ENCODE measurements around the gene CACNG1. TPM values are rescaled to one million over a fixed set of nuclear protein-coding genes. Genes with fewer than 3 reads are reported as not detected.
"Not testable (repeated sequence)": the region's sequence is repeated elsewhere in the genome, so short reads cannot be mapped to it uniquely, and the experiment has no call there.

Gene CACNG1
- polyA plus RNA-seq, 2 of the 4 experiments (the other 2 are of a cell fraction) = 0.15 TPM; not detected in 1

DNA sequence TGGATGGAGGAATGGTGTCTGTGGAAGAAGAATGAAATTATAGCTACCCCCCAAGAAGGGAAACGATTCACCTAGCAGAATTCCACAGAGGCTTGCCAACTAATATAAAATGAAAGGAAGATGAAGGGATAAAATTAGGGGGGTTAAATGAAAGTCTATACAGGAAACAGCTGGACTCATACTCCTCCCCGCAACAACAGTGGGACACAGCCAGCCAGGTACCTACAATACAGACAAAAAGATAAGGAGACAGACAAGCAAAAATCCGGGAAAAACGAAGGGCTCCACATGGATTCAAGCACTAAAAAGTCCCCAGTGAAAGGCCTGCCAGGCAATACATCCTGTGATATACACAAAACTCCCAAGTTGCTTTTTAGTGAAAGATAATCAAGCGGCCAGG is 47.9 kb downstream of the CACNG1 start:
- no peak overlapping the region for H3K4me2 ChIP-seq
- DNase-seq (ENCODE audit: low read depth in 1 of 2, low spot score in 1 of 2) = no peak
- ChIA-PET CTCF (interaction anchor here (1.0 to 1.3 kb wide), 3 partner anchors 13 to 192 kb away, joined by 3 to 4 read pairs (median 3); no protein-coding TSS in a partner anchor), POLR2A (no interaction called here)
- no peak overlapping the region for H3K4me3 ChIP-seq
- peaks cover 9% of the 10 kb centered on the region for H3K4me1 ChIP-seq
- no peak for TF ChIP-seq GATA3 (IDR thresholded peaks at IDR 0.05; ENCODE audit: borderline replicate concordance)
- no peak for TF ChIP-seq CEBPB (IDR thresholded peaks at IDR 0.05)
- no peak for TF ChIP-seq ZSCAN20 (CRISPR knock-in tag; IDR thresholded peaks at IDR 0.05)
- TF ChIP-seq, protein P1, sequence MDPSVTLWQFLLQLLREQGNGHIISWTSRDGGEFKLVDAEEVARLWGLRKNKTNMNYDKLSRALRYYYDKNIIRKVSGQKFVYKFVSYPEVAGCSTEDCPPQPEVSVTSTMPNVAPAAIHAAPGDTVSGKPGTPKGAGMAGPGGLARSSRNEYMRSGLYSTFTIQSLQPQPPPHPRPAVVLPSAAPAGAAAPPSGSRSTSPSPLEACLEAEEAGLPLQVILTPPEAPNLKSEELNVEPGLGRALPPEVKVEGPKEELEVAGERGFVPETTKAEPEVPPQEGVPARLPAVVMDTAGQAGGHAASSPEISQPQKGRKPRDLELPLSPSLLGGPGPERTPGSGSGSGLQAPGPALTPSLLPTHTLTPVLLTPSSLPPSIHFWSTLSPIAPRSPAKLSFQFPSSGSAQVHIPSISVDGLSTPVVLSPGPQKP (IDR thresholded peaks at IDR 0.05; ENCODE audit: low read depth, low read length) = no peak
- no peak for TF ChIP-seq CBX8 (IDR thresholded peaks at IDR 0.05)
- TF ChIP-seq NPAS2 (CRISPR knock-in tag; IDR thresholded peaks at IDR 0.05; ENCODE audit: borderline replicate concordance) = no peak
- TF ChIP-seq EHMT2 (IDR thresholded peaks at IDR 0.05; ENCODE audit: low read depth) = no peak
- TF ChIP-seq MAFK (IDR thresholded peaks at IDR 0.05; ENCODE audit: partially characterized antibody) = no peak
- no peak for TF ChIP-seq EP300 (IDR thresholded peaks at IDR 0.05)
- no peak for TF ChIP-seq RNF2 (IDR thresholded peaks at IDR 0.05; ENCODE audit: borderline replicate concordance, low read depth)
- no peak for TF ChIP-seq HOXB5 (CRISPR knock-in tag; IDR thresholded peaks at IDR 0.05)
- no peak for TF ChIP-seq HOXA7 (CRISPR knock-in tag; IDR thresholded peaks at IDR 0.05)
- TF ChIP-seq, protein P2, sequence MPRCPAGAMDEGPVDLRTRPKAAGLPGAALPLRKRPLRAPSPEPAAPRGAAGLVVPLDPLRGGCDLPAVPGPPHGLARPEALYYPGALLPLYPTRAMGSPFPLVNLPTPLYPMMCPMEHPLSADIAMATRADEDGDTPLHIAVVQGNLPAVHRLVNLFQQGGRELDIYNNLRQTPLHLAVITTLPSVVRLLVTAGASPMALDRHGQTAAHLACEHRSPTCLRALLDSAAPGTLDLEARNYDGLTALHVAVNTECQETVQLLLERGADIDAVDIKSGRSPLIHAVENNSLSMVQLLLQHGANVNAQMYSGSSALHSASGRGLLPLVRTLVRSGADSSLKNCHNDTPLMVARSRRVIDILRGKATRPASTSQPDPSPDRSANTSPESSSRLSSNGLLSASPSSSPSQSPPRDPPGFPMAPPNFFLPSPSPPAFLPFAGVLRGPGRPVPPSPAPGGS (IDR thresholded peaks at IDR 0.05) = no peak
- no peak overlapping the region for H3K27ac ChIP-seq
- ATAC-seq = no peak
- 87% methylated on average over 5 of the region's 5 CpGs for WGBS (ENCODE audit: missing lambda C conversion rate)
- H3K9me3 ChIP-seq = no peaks in the 10 kb centered on the region
- FAIRE-seq = no peak

DNA sequence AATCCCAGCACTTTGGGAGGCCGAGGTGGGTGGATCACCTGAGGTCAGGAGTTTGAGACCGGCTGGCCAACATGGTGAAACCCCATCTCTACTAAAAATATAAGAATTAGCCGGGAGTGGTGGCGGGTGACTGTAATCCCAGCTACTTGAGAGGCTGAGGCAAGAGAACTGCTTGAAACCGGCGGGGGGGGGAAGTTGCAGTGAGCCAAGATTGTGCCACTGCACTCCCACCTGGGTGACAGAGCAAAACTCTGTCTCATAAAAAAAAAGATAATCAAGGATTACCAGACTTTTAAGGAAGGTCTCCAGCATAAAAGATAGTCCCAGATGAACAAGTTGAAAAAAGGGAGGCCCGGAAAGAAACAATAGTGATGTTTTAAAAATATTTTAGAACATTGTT is 48.4 kb downstream of the CACNG1 start:
- H3K9me3 ChIP-seq; ATAC-seq; H3K4me2 ChIP-seq; FAIRE-seq; POLR2A ChIA-PET; DNase-seq (ENCODE audit: low read depth in 1 of 2, low spot score in 1 of 2); H3K4me1 ChIP-seq; H3K4me3 ChIP-seq; H3K27ac ChIP-seq: not testable (repeated sequence)
- CTCF ChIA-PET = interaction anchor here (1.0 to 1.3 kb wide), 2 partner anchors 17 to 193 kb away, joined by 3 read pairs; no protein-coding TSS in a partner anchor
- WGBS (ENCODE audit: missing lambda C conversion rate) = 91% methylated on average over 7 of the region's 7 CpGs

DNA sequence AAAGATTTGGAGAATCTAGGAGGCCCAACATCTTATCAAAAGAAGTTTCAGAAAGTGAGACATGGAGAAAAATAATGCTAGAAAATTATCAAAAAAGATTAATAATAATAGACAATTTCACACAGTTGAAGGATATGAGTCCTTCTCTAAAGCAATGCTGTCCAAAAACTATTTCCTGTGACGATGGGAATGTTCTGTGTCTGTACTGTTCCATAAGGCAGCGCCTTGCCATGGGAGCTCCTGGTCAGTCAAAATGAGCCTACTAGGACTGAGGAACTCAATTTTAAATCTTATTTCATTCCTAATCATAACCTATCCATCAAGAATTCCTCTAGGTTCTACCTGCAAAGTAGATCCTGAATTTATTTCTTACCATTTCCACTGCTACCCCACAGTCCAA is 49.0 kb downstream of the CACNG1 start:
- no peak for TF ChIP-seq E2F6 (IDR thresholded peaks at IDR 0.05; ENCODE audit: borderline replicate concordance, low read depth)
- TF ChIP-seq HDAC2 (IDR thresholded peaks at IDR 0.05) = no peak
- no peak for TF ChIP-seq RARB (CRISPR knock-in tag; IDR thresholded peaks at IDR 0.05)
- no peak for TF ChIP-seq PBX3 (IDR thresholded peaks at IDR 0.05)
- no peak for TF ChIP-seq SMC3 (IDR thresholded peaks at IDR 0.05)
- TF ChIP-seq RCOR1 (IDR thresholded peaks at IDR 0.05; ENCODE audit: low read depth, low read length) = no peak
- TF ChIP-seq CHD4 (IDR thresholded peaks at IDR 0.05; ENCODE audit: borderline replicate concordance) = no peak
- TF ChIP-seq, protein P2 (IDR thresholded peaks at IDR 0.05) = no peak
- no peak for TF ChIP-seq KDM1A (IDR thresholded peaks at IDR 0.05; ENCODE audit: low read depth)
- TF ChIP-seq, protein P3, sequence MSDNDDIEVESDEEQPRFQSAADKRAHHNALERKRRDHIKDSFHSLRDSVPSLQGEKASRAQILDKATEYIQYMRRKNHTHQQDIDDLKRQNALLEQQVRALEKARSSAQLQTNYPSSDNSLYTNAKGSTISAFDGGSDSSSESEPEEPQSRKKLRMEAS (IDR thresholded peaks at IDR 0.05) = no peak
- no peak for TF ChIP-seq JUNB (IDR thresholded peaks at IDR 0.05)
- no peak for TF ChIP-seq KDM5A (IDR thresholded peaks at IDR 0.05)
- TF ChIP-seq CHD2 (IDR thresholded peaks at IDR 0.05; ENCODE audit: low read length, partially characterized antibody) = no peak
- Histone ChIP-seq H3K4me3 (no peak overlapping the region), H3K4me1 (peaks cover 9% of the 10 kb centered on the region), H3K9me3 (no peaks in the 10 kb centered on the region), H3K4me2 (no peak overlapping the region), H3K27ac (no peak overlapping the region)
- DNase-seq (ENCODE audit: low read depth in 1 of 2, low spot score in 1 of 2) (no peak), ATAC-seq (no peak), FAIRE-seq (no peak)
- ChIA-PET POLR2A (no interaction called here), CTCF (no interaction called here)
- 92% methylated on average over 2 of the region's 2 CpGs for whole genome bisulfite sequencing (ENCODE audit: missing lambda C conversion rate)

Measured in A549 (cell line).